Panc1 (cell line): ENCODE data around the gene ARHGEF26. TPM values are rescaled to one million over a fixed set of nuclear protein-coding genes. Genes with fewer than 3 reads are reported as not detected.
"Not testable (repeated sequence)": the region's sequence is repeated elsewhere in the genome, so short reads cannot be mapped to it uniquely, and the experiment has no call there.

ENCODE experiments used
- ATAC-seq: fragments of 200-7000 bp; cut with Tn5 transposase; 2 replicates; pipeline ENCODE4 v1.9.1; 2020; ENCODE audit warnings: mild to moderate bottlenecking, moderate library complexity
- BruUV-seq: library from RNA; stranded (reverse); fragments of 400-500 nt; replicated peaks from 2 replicates; lab custom pipeline; 2021; lab: Mats Ljungman, UMichigan
- CTCF ChIA-PET: fragments of 300-600 bp; sonication (Branson Sonifier 250); formaldehyde crosslinking; loops from one replicate; lab custom pipeline; 2022; ENCODE audit warnings: antibody characterized with exemption; lab: Charles Lee
- POLR2A ChIA-PET: fragments of 300-600 bp; sonication (Branson Sonifier 250); formaldehyde crosslinking; loops from one replicate; lab custom pipeline; 2022; ENCODE audit warnings: antibody characterized with exemption; lab: Charles Lee
- DNase-seq: peaks from one replicate; pipeline ENCODE4 v3.0.0-alpha.2; 2010; ENCODE audit warnings: low read depth, low spot score
- H3K27ac ChIP-seq: 2 replicates; pipeline ENCODE4 v1.5.1; 2011; ENCODE audit warnings: mild to moderate bottlenecking, low read length, inconsistent platforms
- H3K27me3 ChIP-seq: fragments of 200-500 bp; sonication (Bioruptor generic); 2 replicates; pipeline ENCODE4 v1.6.0; 2014; ENCODE audit warnings: low read length, inconsistent platforms; ENCODE audit not compliant: control insufficient read depth, insufficient read depth
- H3K36me3 ChIP-seq: fragments of 200-500 bp; sonication (Bioruptor generic); 2 replicates; pipeline ENCODE4 v1.5.1; 2014; ENCODE audit warnings: inconsistent platforms, mild to moderate bottlenecking, low read length, moderate library complexity; ENCODE audit not compliant: control insufficient read depth, insufficient read depth
- H3K4me1 ChIP-seq: 2 replicates; pipeline ENCODE4 v1.5.1; 2011; ENCODE audit warnings: inconsistent platforms, mild to moderate bottlenecking, low read length, moderate library complexity; ENCODE audit not compliant: control insufficient read depth, insufficient read depth
- H3K4me3 ChIP-seq, 2 experiments: 2 replicates each; pipeline ENCODE4 v1.5.1; 2011 to 2012; ENCODE audit warnings: low read depth in 2 of 2, low read length in 2 of 2, mild to moderate bottlenecking in 2 of 2, inconsistent platforms in 1 of 2, moderate library complexity in 1 of 2
- H3K9me3 ChIP-seq: fragments of 200-500 bp; sonication (Bioruptor generic); 2 replicates; pipeline ENCODE4 v1.5.1; 2014; ENCODE audit warnings: low read depth, mild to moderate bottlenecking, inconsistent platforms, low read length, moderate library complexity; ENCODE audit not compliant: control insufficient read depth, insufficient read depth
- CTCF ChIP-seq: fragments of 450-650 bp; IDR thresholded peaks from 2 replicates; pipeline ENCODE4 v1.5.1; 2017; ENCODE audit warnings: mild to moderate bottlenecking
- POLR2AphosphoS5 ChIP-seq: IDR thresholded peaks from 2 replicates; pipeline ENCODE4 v1.6.1; 2012; ENCODE audit warnings: mild to moderate bottlenecking, low read depth, low read length, moderate library complexity
- REST ChIP-seq, 2 experiments: IDR thresholded peaks; 2 replicates each; pipeline ENCODE4 v1.6.1; 2011 to 2012; ENCODE audit warnings: low read depth in 2 of 2, control low read depth in 1 of 2, low read length in 1 of 2, mild to moderate bottlenecking in 1 of 2, moderate library complexity in 1 of 2; ENCODE audit not compliant: insufficient read depth in 1 of 2
- SIN3A ChIP-seq: IDR thresholded peaks from 2 replicates; pipeline ENCODE4 v1.6.1; 2012; ENCODE audit warnings: low read depth, mild to moderate bottlenecking, low read length, moderate library complexity, borderline replicate concordance; ENCODE audit not compliant: insufficient read depth
- TCF7L2 ChIP-seq: IDR thresholded peaks from 2 replicates; pipeline ENCODE4 v1.6.1; 2011; ENCODE audit warnings: mild to moderate bottlenecking, low read depth, low read length, inconsistent platforms
- in situ Hi-C: cut with HindIII; loops from 2 replicates; pipeline ENCODE4 v1.10.0; 2016; ENCODE audit warnings: low sequenced_read_pairs, low pct_unique_long_range_greater_than_20kb
- intact Hi-C: fragments of 100-400 bp; cut with micrococcal nuclease; formaldehyde crosslinking; loops from one replicate; pipeline ENCODE4 v1.10.0; 2022; ENCODE audit not compliant: unreplicated experiment
- total RNA-seq: library from RNA; stranded (reverse); gene quantifications from one replicate; pipeline ENCODE4 v1.2.1, GENCODE V29; 2021; ENCODE audit not compliant: unreplicated experiment

The ARHGEF26 gene
- total RNA-seq, 1 experiment from 2014 or later, result 2.0 TPM

DNA sequence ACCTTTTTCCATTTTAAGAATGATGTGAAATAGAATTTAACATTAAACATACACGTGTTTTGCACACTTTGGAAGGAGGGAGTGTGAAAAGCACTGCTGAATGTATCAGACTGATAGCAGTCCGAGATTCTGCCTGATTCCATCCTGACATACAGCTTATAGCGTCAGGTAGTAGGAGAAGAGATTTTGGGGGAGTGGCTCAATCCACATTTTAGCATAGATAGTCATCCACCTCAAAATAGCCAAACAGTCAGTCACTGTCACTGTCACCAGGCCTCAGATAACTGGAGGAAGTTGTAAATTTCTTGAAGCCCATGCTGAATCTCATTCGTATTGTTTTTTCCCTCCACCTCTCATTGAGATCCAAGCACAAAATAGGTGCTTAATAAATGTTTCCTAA, 35.4 kb upstream of the ARHGEF26 start:
- no peaks in the 10 kb centered on the region for H3K4me1 ChIP-seq
- no peaks in the 10 kb centered on the region for H3K36me3 ChIP-seq
- no TSS peak for BruUV-seq
- TF ChIP-seq POLR2AphosphoS5 (no peak), SIN3A (no peak), CTCF (no peak), TCF7L2 (no peak), REST (IDR thresholded peaks at IDR 0.05; ENCODE audit: insufficient read depth in 1 of 2, low read depth in 2 of 2, low read length in 1 of 2) (no peak)
- H3K27me3 ChIP-seq, result no peaks in the 10 kb centered on the region
- intact Hi-C loops (no loop called here), in situ Hi-C loops (no loop called here)
- no peak overlapping the region for H3K4me3 ChIP-seq
- H3K27ac ChIP-seq, result no peak overlapping the region
- DNase-seq, result no peak
- ATAC-seq, result no peak
- ChIA-PET CTCF (interaction anchor here (0.6 kb wide), 1 partner anchor 1057 kb away, joined by 3 read pairs; no protein-coding TSS in a partner anchor), POLR2A (no interaction called here)
- H3K9me3 ChIP-seq, result no peaks in the 10 kb centered on the region

DNA sequence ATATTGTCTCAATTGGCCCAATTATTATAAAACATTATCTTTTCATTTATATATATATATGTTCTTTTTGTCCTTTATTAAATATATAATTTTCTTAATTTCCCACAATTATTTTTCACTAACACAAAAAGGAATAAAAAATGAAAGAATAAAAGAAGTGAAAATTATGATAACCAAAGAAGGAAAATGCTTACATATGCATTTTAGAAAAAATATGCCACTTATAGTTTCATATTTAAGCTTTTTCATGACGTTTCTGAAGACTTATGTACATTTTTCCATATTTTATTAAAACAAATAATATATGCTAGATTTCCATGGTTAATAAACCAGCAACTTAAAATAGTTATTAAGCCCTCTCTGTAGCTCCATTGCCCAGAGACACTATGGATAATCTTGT, 34.9 kb upstream of the ARHGEF26 start:
- H3K27ac ChIP-seq, result no peak overlapping the region
- ChIA-PET CTCF (interaction anchor here (0.6 kb wide), 1 partner anchor 1058 kb away, joined by 3 read pairs; no protein-coding TSS in a partner anchor), POLR2A (no interaction called here)
- H3K36me3 ChIP-seq, result no peaks in the 10 kb centered on the region
- H3K9me3 ChIP-seq, result no peaks in the 10 kb centered on the region
- TF ChIP-seq SIN3A (no peak), CTCF (no peak), POLR2AphosphoS5 (no peak), TCF7L2 (no peak), REST (IDR thresholded peaks at IDR 0.05; ENCODE audit: insufficient read depth in 1 of 2, low read depth in 2 of 2, low read length in 1 of 2) (no peak)
- no TSS peak for BruUV-seq
- intact Hi-C loops, result no loop called here
- DNase-seq (no peak), ATAC-seq (no peak)
- H3K4me1 ChIP-seq, result no peaks in the 10 kb centered on the region
- H3K27me3 ChIP-seq, result no peaks in the 10 kb centered on the region
- in situ Hi-C loops, result no loop called here
- H3K4me3 ChIP-seq, result no peak overlapping the region

GRCh38 chr3:154087756-154088480, 33.3 kb upstream of the ARHGEF26 start:
- H3K36me3 ChIP-seq, CTCF ChIA-PET, POLR2A ChIA-PET, intact Hi-C loops, ATAC-seq, H3K4me3 ChIP-seq, BruUV-seq, in situ Hi-C loops, H3K9me3 ChIP-seq, H3K4me1 ChIP-seq, H3K27ac ChIP-seq, DNase-seq, H3K27me3 ChIP-seq: not testable (repeated sequence)
